GM21360 (cell line): ENCODE data around the gene PAIP2B.
A peak's percentile ranks its signal among the peaks of the same experiment; 100 is the strongest.
"Not testable (repeated sequence)": the region's sequence is repeated elsewhere in the genome, so short reads cannot be mapped to it uniquely, and the experiment has no call there.

ENCODE experiments used
- ATAC-seq: cut with Tn5 transposase; IDR thresholded peaks from one replicate; pipeline ENCODE4 v1.9.1; 2021; ENCODE audit warnings: mild to moderate bottlenecking, moderate library complexity; ENCODE audit not compliant: unreplicated experiment

PAIP2B gene

DNA sequence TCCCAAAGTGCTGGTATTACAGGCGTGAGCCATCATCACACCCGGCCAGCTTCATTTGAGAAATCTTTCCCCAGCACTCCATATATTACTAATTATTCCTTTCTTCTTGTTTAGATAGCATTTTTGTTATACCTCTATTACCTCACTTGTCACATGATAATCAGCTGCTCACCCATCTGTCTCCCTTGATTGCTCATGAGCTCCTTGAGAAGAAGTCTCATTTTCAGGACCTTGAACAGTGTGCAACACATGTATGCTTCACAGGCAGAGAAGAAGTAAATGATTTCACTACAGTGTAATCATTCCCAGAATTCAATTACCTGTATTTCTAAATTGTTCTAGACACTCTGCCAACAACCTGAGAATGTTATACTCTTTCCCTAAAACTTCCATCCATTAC, 6.2 kb downstream of the PAIP2B start:
- no peak for ATAC-seq

DNA sequence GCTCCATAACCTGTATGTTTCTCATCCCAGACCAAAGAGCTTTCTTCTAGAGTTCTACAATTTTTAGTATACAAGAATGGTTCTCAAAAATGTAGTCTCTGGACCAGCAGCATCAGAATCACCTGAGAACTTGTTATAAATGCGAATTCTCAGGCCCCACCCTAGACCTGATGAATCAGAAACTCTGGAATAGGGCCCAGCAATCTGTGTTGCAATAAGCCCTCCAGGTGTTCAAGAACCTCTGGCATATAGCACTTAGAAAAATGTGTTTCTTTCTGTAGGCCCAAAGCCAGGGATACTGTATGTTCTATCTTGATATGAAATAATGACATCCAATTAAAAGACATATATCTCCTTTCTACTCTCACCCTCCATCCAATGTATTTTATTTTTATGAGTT, 10.4 kb downstream of the PAIP2B start:
- ATAC-seq = no peak

DNA sequence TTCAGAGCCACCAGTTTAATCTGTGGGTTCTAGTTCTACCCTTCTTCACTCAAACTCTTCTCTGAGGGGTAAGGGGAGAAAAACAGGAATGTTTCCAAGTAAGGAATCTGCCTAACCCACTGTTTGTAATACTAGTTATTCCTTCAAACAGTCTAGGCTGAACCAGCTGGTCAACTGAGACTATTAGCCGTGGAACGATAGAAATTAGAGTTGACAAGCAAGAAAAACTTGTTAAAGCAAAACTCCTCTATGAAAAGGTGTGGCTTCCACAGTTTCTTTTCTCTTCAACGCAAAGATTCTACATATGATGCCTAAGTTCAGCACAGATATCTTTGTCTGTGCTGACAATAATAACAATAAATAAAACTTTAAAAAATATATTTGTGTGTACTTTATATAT, 11.5 kb downstream of the PAIP2B start:
- no peak for ATAC-seq

DNA sequence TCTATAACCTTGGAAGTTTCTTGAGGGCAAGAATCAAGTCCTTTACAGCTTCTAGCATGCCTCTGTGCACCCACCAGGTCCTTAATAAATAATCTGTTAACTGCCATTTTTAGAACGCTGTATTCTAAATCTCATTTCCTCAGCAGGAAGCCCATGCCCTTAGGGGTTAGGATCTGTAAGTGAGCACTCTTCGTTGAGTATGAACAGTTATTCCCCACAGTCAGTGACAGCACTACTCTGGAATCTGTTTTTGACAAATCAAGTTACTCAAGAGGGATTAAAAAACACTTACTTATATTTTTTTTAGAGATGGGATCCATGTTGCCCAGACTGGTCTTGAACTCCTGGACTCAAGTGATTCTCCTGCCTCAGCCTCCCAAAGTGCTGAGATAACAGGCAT, 14.6 kb downstream of the PAIP2B start:
- no peak for ATAC-seq

DNA sequence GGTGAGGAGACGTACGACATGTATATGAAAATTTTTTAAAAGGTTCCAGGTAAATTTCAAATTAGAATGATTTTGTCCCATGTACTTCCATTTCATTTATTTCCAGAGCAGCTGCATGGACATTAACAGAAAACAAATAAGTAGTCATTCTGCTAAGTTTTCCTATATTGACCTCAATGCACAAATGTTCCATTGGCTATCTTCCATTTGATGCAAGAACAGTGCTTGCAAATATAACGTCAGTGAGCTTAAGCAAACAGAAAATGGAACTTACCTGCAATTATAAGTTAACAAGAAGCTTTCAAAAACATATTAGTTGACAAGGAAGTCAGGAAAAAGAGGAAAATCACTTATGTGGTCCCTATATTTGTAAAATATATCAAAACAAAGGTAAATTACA, 16.6 kb downstream of the PAIP2B start:
- no peak for ATAC-seq

DNA sequence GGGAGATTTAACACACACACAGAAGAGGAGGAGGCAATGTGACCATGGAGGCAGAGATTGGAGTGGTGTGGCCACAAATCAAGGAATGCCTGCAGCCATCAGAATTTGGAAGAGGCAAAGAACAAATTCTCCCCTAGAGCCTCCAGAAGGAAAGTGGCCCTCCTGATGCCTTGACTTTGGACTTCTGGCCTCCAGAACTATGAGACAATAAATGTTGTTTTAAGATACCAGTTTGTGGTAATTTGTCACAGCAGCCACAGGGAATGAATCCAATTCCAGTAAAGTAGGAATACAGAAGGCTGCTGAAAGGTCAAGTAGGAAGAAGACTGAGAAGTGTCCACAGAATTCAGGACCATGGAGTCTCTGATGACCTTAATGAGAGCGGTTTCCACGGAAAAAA, 18.1 kb downstream of the PAIP2B start:
- ATAC-seq = no peak

DNA sequence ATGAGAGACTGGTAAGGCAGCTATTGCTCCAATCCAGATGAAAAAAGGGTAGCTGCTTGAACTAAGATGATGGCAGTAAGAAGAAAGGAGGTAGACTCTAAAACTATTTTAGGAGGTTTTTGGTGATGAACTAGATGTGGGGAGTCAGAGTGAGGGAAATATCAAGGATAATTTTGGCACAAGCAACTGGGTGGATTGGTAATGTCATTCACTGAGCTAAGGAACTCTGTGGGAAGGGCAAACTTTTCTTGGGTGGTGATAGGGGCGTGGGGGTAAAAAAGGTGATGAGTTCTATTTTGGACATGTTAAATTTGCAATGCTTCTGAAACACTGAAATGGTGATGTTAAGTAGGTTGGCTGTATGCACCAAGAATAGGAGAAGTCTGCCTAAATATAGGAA, 19.3 kb downstream of the PAIP2B start:
- no peak for ATAC-seq

DNA sequence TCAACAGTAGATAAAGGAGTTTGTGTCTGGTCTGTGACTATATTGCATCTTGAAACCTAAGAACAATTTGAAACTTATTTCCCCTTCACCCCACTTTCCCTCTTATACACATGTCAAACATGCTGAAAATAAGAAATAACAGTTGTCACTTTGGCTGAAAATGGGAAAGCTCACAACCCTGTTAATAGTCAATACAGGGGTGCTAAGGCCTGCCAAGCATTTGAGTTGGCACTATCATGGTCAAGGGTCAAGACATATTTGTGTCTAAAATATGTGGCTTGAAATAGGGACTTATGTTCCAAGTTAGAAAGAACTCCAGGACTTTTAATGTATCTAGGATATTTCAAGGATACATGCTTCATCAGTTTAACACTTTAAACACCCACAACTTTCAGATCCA, 20.6 kb downstream of the PAIP2B start:
- no peak for ATAC-seq

DNA sequence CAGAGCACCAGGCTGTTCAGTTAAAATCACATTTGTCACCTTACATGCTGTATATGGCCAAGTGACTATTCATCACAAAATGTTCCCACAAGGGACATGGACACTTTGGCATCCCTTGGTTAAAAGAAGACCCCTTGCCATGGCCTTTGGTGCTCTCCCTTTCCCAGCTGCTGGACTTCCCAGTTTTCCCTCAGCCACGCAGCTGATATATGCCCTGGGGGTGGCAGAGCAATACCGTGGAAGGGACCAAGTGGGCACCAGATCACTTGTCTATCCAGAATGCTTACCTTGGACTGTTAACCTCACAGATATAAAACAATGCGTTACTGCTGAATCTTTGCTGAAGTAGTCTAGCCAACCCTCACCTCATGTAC, 35.3 kb downstream of the PAIP2B start:
- ATAC-seq = no peak

DNA sequence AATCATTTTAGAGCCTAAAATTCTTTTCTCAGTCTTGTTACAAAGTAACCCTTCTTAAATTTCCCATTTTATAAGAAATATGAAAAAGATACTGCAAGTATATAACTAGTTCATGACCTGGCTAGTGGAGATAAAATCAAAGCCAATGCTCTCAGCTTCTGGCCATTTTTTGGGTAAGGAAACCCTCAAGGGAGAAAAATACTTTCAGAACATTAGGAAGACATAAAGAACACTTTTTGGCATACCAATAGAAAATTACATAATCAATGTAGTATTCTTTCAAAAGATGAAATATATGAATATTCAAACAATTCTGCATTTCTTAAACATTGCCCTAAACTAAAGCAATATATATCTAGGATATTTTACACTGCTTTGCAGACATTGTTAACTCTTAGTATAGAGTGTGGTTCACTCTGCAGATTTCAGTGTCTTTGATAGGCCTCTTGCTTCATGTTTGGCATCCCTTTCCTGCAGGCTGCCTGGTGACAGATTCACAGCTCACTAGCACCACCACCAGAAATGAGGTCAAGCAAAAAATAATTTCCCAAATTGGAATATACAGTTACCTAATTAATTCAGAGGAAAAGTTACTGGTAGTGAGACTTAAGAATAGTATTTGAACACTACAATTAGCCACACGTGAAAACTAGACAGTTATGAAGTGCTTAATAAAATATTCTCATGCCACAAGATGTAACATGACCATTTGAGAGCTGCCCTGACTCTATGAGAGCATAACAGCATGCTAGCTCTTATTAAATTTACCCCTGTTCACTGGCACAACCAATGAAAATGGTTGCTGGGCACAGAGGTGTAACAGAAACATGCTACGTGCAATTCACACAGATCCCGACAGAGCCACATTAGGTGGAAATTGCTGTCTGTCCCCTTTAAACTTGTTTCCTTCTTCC, 36.0 kb downstream of the PAIP2B start:
- ATAC-seq = no peak

DNA sequence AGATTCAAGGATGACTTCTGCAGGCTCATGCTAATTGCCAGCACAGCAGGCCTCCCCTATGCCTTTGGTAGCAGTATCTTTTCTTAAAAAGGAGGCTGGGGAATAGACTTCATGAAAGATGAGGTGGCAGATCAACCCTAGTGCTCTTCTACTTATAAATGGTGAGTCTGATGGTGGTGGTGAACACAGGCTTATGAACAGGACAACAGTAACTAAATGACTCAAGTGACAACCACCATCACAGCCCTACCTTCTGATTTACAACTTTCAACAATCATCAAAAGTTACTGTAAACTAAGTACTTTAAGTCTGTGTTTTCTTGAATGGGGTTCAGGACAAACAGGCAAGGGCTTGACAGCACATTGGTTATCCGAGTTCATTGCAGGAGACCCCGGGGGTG, 39.3 kb downstream of the PAIP2B start:
- no peak for ATAC-seq

DNA sequence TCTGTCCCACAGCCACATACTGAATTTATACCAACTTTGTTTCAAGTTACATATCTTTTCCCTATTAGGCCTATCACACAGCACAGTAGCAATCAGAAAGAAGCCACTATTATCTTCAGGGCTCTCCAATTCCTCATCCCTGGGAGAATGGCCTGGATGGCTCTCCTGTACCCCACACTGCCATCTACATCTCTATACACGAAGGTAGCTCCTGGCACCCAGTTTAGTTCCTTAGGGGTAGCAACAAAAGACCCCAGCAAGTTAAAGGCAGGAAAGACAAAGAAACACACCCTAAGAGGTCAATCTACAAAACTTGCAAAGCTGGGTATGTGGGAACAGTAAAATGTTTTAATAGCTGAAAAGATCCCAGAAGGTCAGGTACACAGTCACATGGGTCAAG, 39.9 kb downstream of the PAIP2B start:
- ATAC-seq = no peak

DNA sequence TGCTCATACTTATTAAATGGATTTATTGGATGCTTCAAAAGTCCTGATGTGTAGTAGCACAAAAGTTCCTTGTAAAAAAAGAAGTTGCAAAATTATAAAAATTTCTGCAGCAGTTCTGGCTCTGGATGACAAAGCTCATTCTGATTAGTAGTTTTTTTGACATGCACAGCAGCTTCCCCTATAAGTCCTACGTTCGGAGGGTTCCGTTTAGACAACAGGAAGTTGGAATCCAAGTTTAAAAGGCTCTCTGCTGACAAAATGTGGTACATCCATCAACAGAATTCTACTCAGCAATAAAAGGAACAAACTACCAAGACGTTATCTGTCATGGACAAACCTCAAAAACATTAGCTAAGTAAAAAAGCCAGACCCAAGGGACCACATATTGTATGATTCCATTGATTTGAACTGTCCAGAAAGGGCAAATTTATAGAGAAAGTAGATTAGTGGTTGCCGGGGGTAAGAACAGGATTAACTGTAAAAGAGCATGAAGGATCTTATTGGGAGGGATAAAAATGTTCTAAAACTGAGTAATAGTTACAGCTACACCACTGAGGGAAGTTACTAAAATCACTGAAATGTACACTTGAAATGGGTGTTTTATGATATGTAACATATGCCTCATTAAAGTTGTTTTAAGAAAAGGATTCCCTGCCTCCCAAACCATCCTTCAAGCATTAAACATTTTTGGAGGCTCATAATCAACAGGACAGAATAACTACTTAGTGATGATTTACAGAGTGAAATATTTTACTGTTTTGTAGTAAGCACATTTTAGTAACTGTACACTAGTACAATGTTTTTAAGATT, 43.4 kb downstream of the PAIP2B start:
- ATAC-seq = not testable (repeated sequence)

DNA sequence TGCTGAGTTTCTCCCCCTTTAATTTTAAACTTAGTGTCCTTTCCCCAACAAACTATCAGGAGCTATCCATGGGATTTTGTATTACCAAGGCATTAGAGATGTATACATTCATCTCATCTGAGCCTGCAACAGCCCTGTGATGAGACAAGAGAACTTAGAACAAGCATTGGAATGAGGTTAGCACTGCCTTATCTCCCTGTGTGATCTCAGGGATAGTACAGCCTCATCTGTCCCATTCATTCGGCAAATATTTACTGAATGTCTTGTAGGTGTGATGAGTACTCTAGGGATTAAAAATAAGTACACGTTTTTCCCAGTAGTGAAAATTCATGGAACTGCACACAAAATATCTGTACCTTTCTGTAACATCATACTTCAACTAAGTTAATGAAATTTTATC, 45.6 kb downstream of the PAIP2B start:
- no peak for ATAC-seq

DNA sequence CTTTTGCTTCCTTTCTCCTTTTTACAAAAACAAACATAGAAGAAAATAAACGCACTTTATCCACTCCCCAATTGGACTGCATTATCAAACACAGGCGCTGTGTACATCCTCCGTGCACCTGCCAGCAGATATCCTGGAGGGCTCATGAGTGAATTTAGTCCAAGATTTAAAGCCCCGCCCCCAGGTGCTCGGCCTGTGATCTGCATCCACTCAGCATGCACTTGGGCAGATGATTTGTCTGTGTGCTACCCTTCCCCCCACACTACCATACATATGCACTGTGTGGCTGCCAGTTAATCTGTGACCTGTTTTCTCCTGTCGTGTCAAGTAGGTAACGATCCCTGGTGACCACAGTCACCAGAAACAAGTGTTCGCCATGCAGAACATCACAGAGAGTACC, 48.1 kb downstream of the PAIP2B start:
- ATAC-seq = not testable (repeated sequence)

DNA sequence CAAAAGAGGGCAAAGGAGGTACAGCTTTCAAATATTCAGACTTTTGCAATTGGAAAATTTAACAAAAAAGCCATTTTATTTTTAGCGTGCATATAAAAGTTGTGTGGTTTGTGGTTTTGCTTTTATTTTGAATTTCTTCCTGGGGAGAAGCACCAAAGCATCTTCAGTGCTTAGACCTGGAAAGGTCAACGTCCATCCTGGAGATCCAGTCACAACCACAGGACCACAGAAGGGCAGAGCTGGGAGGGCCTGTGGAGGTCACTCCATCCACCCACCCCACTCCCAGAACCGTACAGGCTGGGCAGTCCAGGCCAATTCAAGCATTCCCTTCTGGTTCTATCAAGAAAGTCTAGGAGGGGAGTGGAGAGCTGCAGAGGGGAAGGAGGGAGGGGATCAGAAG, 52.7 kb downstream of the PAIP2B start:
- no peak for ATAC-seq

DNA sequence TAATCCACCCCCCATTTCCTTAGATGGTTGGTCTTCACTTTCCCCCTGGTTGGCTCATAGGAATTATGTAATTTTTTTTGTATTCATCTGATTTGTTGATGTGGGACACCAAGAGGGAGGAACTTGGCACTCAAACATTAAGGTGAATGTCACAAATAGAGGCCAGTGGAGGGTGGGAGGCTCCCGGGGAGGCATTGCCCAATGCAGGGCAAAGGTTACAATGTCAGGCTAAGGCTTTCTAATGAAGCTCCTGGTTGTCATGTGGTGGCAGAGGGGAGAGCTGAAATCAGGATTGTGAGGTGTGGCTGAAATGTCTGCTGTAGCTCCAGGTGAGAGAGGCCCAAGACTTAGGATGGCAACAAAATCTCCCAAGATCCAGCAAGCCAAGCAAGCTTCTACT, 53.8 kb downstream of the PAIP2B start:
- ATAC-seq = no peak

DNA sequence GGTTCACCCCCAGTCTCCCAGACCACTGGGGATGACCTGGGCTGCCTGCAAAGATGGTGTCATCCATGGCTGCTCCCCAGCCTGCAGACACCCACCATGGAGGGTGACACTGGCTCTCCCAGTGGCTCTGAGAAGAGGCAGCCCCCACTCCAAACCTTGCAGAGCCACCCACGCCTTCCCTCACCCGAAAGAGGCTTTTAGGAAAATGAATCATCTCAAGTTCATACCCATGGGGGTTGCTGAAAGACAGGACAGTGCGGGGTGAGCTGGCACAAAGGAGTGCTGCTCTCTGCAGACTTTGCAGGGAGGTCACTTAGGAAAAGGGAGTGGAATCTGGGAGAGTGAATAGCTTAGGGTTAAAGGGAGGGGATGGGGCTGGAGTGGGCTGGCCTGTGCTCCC, 60.1 kb downstream of the PAIP2B start:
- no peak for ATAC-seq

DNA sequence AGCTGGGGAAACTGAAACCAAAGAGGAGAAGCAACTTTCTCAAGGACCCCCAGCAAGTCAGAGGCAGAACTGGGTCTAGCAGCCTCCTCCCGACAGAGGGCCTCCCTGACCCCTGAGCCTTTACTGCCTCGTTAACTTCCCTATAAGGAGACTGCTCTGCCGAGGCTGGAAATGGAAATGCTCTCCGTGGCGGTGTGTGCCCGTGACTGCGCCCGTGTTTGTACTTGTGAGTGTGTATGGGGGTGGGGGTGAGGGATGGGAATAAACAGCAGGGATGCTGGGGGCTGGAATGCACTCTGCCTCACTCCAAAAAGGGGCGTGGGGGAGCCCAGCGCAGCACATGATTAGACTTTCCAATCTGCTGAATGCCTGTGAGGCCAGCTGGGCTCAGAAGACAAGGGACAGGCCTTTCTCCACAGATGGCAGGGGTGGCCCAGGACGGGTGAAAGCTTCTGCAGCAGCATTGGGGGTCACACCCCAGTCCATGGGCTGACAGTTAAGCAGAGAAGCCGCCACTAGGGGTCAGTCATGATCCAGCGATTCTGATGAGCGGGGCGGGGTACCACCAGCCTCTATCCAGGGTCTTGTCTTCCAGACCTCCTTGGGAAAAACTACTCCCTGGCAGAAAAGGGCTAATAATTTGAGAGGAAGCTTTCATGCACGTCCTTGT, 69.6 kb downstream of the PAIP2B start:
- no peak for ATAC-seq

DNA sequence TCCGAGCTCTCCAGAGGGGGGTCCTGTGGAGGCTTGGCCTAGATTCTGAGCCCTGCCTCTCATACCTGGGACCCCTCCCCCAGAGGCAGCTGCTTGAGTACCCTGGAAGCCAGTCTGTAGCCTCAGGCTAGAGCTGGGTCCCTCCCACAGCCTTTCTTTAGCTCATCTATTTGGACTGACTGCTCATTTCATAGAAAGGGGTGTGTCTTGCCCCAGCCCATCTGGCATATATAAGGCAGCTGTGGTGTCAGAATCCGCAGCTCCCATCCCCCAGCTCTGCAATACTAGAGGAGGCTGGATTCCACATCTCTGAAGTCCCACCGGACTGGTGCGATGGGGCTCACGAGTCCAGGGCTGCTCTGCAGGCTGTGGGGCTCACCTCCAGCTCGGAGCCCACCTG, 70.3 kb downstream of the PAIP2B start:
- no peak for ATAC-seq

DNA sequence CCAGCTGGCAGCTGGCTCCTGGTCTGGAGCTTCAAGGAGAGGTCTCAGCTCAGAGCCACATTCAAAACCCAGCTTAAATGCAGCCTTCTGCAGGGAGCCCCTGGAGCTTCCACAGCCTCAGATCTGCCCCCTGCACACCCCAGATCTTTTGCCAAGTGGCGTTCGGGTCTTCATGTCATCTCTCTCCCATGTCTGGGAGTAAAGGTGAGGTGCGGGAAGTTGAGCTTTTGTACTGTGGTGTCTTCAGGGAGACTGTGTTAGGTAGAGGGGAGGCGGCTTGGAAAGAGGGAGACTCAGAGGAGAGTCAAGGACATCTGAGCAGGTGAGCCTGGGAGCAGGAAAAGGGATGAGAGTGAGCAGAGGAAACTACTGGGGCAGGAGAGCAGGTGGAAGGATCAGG, 71.1 kb downstream of the PAIP2B start:
- ATAC-seq = no peak

DNA sequence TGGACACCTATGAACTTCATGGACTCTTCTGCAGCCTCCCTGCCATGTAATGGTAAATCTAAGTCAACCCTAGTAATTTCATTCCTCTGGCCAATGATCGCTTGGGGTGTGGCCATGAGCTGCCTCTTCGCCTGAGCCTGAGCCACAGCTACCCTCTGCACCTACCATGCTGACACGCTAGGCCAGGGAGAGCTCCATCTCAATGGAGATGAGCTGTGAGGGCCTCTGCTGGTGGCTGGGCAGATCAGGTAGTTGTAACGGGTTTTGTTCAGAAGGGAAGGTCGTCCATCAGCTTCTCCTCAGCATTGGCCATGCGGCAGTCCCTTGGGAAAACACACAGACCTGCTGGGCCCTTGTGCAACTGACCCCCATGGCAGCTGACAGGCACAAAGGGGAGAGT, 72.1 kb downstream of the PAIP2B start:
- peak; percentile 81 for ATAC-seq
